A673 (cell line): ENCODE results near the gene RIPOR1. TPM values are rescaled to one million over a fixed set of nuclear protein-coding genes. Genes with fewer than 3 reads are reported as not detected.
"Not testable (repeated sequence)": the region's sequence is repeated elsewhere in the genome, so short reads cannot be mapped to it uniquely, and the experiment has no call there.

Experiments used
- BruUV-seq: library from RNA; stranded (reverse); fragments of 400-500 nt; replicated peaks from 2 replicates; lab custom pipeline; 2021; lab: Mats Ljungman, UMichigan
- CTCF ChIA-PET: fragments of 300-600 bp; sonication (Branson Sonifier 250); formaldehyde crosslinking; loops from one replicate; lab custom pipeline; 2022; ENCODE audit warnings: antibody characterized with exemption; lab: Charles Lee
- POLR2A ChIA-PET: fragments of 300-600 bp; sonication (Branson Sonifier 250); formaldehyde crosslinking; loops from one replicate; lab custom pipeline; 2022; ENCODE audit warnings: antibody characterized with exemption; ENCODE audit not compliant: low non-redundant PET; lab: Charles Lee
- DNase-seq: peaks from one replicate; pipeline ENCODE4 v3.0.0-alpha.2; 2015; ENCODE audit warnings: low spot score
- H3K27ac ChIP-seq: fragments of 200-600 bp; sonication (generic); 2 replicates; pipeline ENCODE4 v1.5.1; 2016; ENCODE audit warnings: mixed run types, low read depth, mild to moderate bottlenecking, mixed read lengths, antibody characterized with exemption, low read length; ENCODE audit not compliant: poor library complexity, severe bottlenecking
- H3K27me3 ChIP-seq: fragments of 200-600 bp; sonication (generic); replicated peaks from 2 replicates; pipeline ENCODE4 v1.6.1; 2017; ENCODE audit warnings: mixed run types, low read depth, mild to moderate bottlenecking, mixed read lengths, antibody characterized with exemption, low read length; ENCODE audit not compliant: insufficient read depth, poor library complexity
- H3K36me3 ChIP-seq: fragments of 200-600 bp; sonication (generic); 2 replicates; pipeline ENCODE4 v1.6.1; 2016; ENCODE audit warnings: mixed run types, mild to moderate bottlenecking, mixed read lengths, antibody characterized with exemption, low read length; ENCODE audit not compliant: insufficient read depth, poor library complexity, severe bottlenecking
- H3K4me1 ChIP-seq: fragments of 200-600 bp; sonication (generic); 2 replicates; pipeline ENCODE4 v1.6.1; 2017; ENCODE audit warnings: mixed run types, mild to moderate bottlenecking, mixed read lengths, antibody characterized with exemption, low read length; ENCODE audit not compliant: insufficient read depth, poor library complexity, severe bottlenecking
- H3K4me3 ChIP-seq: fragments of 200-600 bp; sonication (generic); 2 replicates; pipeline ENCODE4 v1.5.1; 2016; ENCODE audit warnings: low read depth, mixed run types, mild to moderate bottlenecking, mixed read lengths, low read length; ENCODE audit not compliant: poor library complexity, severe bottlenecking
- H3K9me3 ChIP-seq: fragments of 200-600 bp; sonication (generic); 2 replicates; pipeline ENCODE4 v1.6.1; 2016; ENCODE audit warnings: mixed run types, low read depth, mild to moderate bottlenecking, mixed read lengths, antibody characterized with exemption, low read length; ENCODE audit not compliant: poor library complexity, severe bottlenecking
- EZH2 ChIP-seq: fragments of 200-600 bp; sonication (generic); IDR thresholded peaks from 2 replicates; pipeline ENCODE4 v1.6.1; 2017; ENCODE audit warnings: borderline replicate concordance, low read depth, mild to moderate bottlenecking, mixed read lengths, antibody characterized with exemption, low read length; ENCODE audit not compliant: poor library complexity, severe bottlenecking
- intact Hi-C: fragments of 100-400 bp; cut with micrococcal nuclease; formaldehyde crosslinking; loops from one replicate; pipeline ENCODE4 v1.10.0; 2022; ENCODE audit not compliant: unreplicated experiment
- total RNA-seq: library from RNA; stranded (reverse); gene quantifications from 2 replicates; pipeline ENCODE4 v1.2.3, GENCODE V29; 2021
- TF ChIP-seq, protein P1 (sequence below): fragments of 300-800, 200-600 bp; sonication (generic); conservative IDR thresholded peaks from 2 replicates; pipeline ENCODE4 v1.5.1; 2017; ENCODE audit warnings: low read depth, mild to moderate bottlenecking, antibody characterized with exemption, low read length, moderate library complexity, mixed read lengths

Gene RIPOR1
- total RNA-seq, 1 experiment from 2014 or later = 22.9 TPM

DNA sequence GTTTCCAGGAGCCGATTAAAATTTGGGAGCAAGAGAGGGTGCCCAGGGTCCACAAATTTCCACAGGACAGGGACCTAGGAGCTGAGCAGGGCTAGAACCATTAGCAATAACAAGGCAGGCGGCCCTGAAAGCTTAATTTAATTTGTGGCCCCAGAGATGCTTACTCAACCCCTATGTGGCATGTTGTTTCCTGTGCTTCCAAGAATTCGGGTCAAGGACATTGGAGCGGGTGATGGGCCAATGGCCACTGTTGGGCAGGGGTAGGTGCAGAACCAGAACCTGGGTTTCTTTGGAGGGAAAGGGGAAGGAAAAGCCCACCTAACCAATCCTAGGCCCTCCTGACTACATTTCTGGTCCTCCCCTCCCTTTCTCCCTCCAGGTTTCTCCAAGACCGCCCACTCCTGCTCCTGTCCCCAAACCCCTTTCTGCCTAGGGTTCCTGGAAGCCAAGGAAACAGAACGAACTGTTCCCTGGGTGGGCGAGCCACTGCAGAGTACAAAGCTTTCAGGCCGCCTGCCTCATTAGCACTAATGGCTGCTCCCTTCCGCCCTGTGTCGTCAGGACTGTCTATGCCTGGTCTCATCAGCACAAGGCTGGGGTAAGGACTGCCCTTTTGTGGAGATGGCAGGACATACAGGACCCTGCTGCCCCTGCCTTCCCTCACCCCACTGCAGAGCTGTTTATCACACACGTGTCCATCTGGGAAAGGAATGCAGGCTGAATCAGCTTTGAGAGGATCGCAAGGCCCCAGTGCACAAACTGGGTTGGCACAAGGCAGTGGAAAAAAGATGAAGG is 44.7 kb upstream of the RIPOR1 start:
- TF ChIP-seq EZH2 = no peak
- TF ChIP-seq, protein P1, sequence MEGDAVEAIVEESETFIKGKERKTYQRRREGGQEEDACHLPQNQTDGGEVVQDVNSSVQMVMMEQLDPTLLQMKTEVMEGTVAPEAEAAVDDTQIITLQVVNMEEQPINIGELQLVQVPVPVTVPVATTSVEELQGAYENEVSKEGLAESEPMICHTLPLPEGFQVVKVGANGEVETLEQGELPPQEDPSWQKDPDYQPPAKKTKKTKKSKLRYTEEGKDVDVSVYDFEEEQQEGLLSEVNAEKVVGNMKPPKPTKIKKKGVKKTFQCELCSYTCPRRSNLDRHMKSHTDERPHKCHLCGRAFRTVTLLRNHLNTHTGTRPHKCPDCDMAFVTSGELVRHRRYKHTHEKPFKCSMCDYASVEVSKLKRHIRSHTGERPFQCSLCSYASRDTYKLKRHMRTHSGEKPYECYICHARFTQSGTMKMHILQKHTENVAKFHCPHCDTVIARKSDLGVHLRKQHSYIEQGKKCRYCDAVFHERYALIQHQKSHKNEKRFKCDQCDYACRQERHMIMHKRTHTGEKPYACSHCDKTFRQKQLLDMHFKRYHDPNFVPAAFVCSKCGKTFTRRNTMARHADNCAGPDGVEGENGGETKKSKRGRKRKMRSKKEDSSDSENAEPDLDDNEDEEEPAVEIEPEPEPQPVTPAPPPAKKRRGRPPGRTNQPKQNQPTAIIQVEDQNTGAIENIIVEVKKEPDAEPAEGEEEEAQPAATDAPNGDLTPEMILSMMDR = no peak
- ChIA-PET POLR2A (no interaction called here), CTCF (no interaction called here)
- no peaks in the 10 kb centered on the region for H3K9me3 ChIP-seq
- intact Hi-C loops = no loop called here
- H3K27ac ChIP-seq = no peak overlapping the region
- DNase-seq = no peak
- no peak overlapping the region for H3K4me3 ChIP-seq
- BruUV-seq = no TSS peak
- H3K4me1 ChIP-seq = no peaks in the 10 kb centered on the region
- no peaks in the 10 kb centered on the region for H3K27me3 ChIP-seq
- no peaks in the 10 kb centered on the region for H3K36me3 ChIP-seq

DNA sequence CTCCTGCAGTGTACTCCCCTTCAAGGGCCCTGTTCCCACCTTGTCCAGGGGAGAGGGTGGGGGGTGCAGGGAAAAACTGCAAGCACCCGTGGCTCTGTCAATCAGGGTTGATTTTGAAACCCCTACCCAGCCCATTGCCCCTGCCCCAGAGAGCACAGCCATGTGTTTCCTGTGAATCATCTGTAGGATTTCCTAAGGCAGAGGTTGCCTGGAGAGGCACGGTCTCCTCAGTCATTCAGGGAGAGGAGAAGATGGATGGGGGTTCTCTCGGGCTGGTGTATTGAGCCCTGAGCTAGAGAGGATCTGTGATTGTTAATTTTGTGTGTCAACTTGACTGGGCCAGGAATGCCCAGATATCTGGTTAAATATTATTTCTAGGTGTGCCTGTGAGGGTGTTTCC is 41.8 kb upstream of the RIPOR1 start:
- CTCF ChIA-PET = no interaction called here
- Histone ChIP-seq H3K36me3 (no peaks in the 10 kb centered on the region), H3K27ac (no peak overlapping the region), H3K27me3 (no peaks in the 10 kb centered on the region), H3K9me3 (no peaks in the 10 kb centered on the region), H3K4me3 (no peak overlapping the region), H3K4me1 (no peaks in the 10 kb centered on the region)
- intact Hi-C loops = no loop called here
- TF ChIP-seq EZH2 = no peak
- TF ChIP-seq, protein P1 = no peak
- POLR2A ChIA-PET = no interaction called here
- no peak for DNase-seq
- no TSS peak for BruUV-seq

DNA sequence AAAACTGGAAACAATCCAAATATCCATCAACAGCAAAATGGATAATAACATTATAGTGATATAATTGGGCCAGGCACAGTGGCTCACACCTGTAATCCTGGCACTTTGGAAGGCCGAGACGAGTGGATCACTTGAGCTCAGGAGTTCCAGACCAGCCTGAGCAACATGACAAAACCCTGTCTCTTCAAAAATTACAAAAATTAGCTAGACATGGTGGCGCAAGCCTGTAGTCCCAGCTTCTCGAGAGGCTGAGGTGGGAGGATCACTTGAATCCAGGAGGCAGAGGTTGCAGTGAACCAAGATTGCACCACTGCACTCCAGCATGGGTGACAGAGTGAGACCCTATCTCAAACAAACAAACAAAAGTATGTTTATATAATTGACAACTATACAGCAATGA is 41.1 kb upstream of the RIPOR1 start:
- POLR2A ChIA-PET, intact Hi-C loops, H3K4me1 ChIP-seq, H3K36me3 ChIP-seq, BruUV-seq, H3K27me3 ChIP-seq, H3K4me3 ChIP-seq, DNase-seq, H3K27ac ChIP-seq, H3K9me3 ChIP-seq: not testable (repeated sequence)
- CTCF ChIA-PET = interaction anchor here (0.6 kb wide), 1 partner anchor 12 kb away, joined by 3 read pairs; no protein-coding TSS in a partner anchor
